ENCODE data around the gene PPP1R36.

DNA sequence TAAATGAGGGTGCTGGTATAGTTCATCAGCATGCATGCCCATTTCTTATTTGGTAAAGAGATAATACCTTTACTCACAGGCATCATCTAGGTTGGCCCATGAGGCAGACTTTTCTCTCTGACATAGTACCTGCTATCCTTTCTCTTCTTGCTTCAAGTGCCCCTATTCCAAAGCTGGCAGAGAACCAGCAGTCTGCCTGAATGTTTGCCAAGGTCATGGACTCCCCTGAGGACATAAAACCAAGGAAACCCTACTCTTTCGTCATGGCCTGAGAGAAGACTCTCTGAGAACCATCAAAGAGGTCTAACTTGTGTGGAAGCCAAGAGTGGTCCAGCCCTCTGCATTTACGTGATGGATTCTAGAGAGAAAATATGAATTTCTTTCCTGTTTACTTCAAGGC, 11.9 kb downstream of the PPP1R36 start:
- TF ChIP-seq GATA2 (IDR thresholded peaks at IDR 0.05; ENCODE audit: low read depth, low read length) (no peak), GATA3 (IDR thresholded peaks at IDR 0.05; ENCODE audit: low read depth, low read length) (no peak)
